Measurements from ENCODE around the gene PDK3. TPM values are rescaled to one million over a fixed set of nuclear protein-coding genes. Genes with fewer than 3 reads are reported as not detected.

The PDK3 gene
- total RNA-seq, 2 donors from 2014 or later, result 116 to 118 TPM

GRCh38 chrX:24465532-24465865 lies 413 bp downstream of the PDK3 start:
- Histone ChIP-seq H3K9me3 (no peaks in the 10 kb centered on the region), H3K36me3 (no peaks in the 10 kb centered on the region), H3K4me1 (ENCODE audit: control insufficient read depth in 1 of 2, low read depth in 2 of 2) (peaks cover 0 to 10% of the 10 kb centered on the region in 2 donors), H3K27ac (peak overlapping the region; percentile 89 to 93), H3K4me3 (peak overlapping the region; percentile 91), H3K27me3 (replicated peaks; ENCODE audit: insufficient read depth) (no peaks in the 10 kb centered on the region)
- no peak for TF ChIP-seq CTCF (IDR thresholded peaks at IDR 0.05)
- DNase-seq (ENCODE audit: low spot score), result no peak
- ATAC-seq (ENCODE audit: insufficient number of reproducible peaks, low FRiP score, low read depth), result no peak

GRCh38 chrX:24466025-24466424 lies 939 bp downstream of the PDK3 start:
- TF ChIP-seq CTCF (IDR thresholded peaks at IDR 0.05), result no peak
- H3K27me3 ChIP-seq (replicated peaks; ENCODE audit: insufficient read depth), result no peaks in the 10 kb centered on the region
- H3K4me3 ChIP-seq, result peak overlapping the region; percentile 91
- H3K9me3 ChIP-seq, result no peaks in the 10 kb centered on the region
- H3K4me1 ChIP-seq (ENCODE audit: control insufficient read depth in 1 of 2, low read depth in 2 of 2), result peaks cover 0 to 10% of the 10 kb centered on the region in 2 donors
- peak overlapping the region; percentile 89 to 93 for H3K27ac ChIP-seq
- H3K36me3 ChIP-seq, result no peaks in the 10 kb centered on the region
- ATAC-seq (ENCODE audit: insufficient number of reproducible peaks, low FRiP score, low read depth), result no peak
- DNase-seq (ENCODE audit: low spot score), result no peak

- DNase-seq (ENCODE audit: low spot score) (no peak), ATAC-seq (ENCODE audit: insufficient number of reproducible peaks, low FRiP score, low read depth) (no peak)
- peak overlapping the region; percentile 89 to 93 for H3K27ac ChIP-seq
- no peaks in the 10 kb centered on the region for H3K36me3 ChIP-seq
- peak overlapping the region; percentile 91 for H3K4me3 ChIP-seq
- peaks cover 0 to 21% of the 10 kb centered on the region in 2 donors for H3K4me1 ChIP-seq (ENCODE audit: control insufficient read depth in 1 of 2, low read depth in 2 of 2)
- no peaks in the 10 kb centered on the region for H3K9me3 ChIP-seq
- TF ChIP-seq CTCF (IDR thresholded peaks at IDR 0.05), result no peak
- H3K27me3 ChIP-seq (replicated peaks; ENCODE audit: insufficient read depth), result no peaks in the 10 kb centered on the region
Measured at GRCh38 chrX:24468245-24468644, 3.2 kb downstream of the PDK3 start.

- Histone ChIP-seq H3K36me3 (no peaks in the 10 kb centered on the region), H3K4me1 (ENCODE audit: control insufficient read depth in 1 of 2, low read depth in 2 of 2) (peaks cover 7 to 34% of the 10 kb centered on the region in 2 donors), H3K27ac (peak overlapping the region in 1 of 2 donors; percentile 75), H3K9me3 (no peaks in the 10 kb centered on the region), H3K4me3 (peak overlapping the region; percentile 23), H3K27me3 (replicated peaks; ENCODE audit: insufficient read depth) (no peaks in the 10 kb centered on the region)
- TF ChIP-seq CTCF (IDR thresholded peaks at IDR 0.05), result no peak
- no peak for ATAC-seq (ENCODE audit: insufficient number of reproducible peaks, low FRiP score, low read depth)
- DNase-seq (ENCODE audit: low spot score), result no peak
Measured at GRCh38 chrX:24471808-24472207, 6.7 kb downstream of the PDK3 start.

- H3K9me3 ChIP-seq, result no peaks in the 10 kb centered on the region
- no peak for ATAC-seq (ENCODE audit: insufficient number of reproducible peaks, low FRiP score, low read depth)
- no peak for DNase-seq (ENCODE audit: low spot score)
- H3K4me3 ChIP-seq, result no peak overlapping the region
- no peaks in the 10 kb centered on the region for H3K36me3 ChIP-seq
- peak overlapping the region in 1 of 2 donors; percentile 75 for H3K27ac ChIP-seq
- TF ChIP-seq CTCF (IDR thresholded peaks at IDR 0.05), result no peak
- peaks cover 16 to 56% of the 10 kb centered on the region in 2 donors for H3K4me1 ChIP-seq (ENCODE audit: control insufficient read depth in 1 of 2, low read depth in 2 of 2)
- no peaks in the 10 kb centered on the region for H3K27me3 ChIP-seq (replicated peaks; ENCODE audit: insufficient read depth)
Measured at GRCh38 chrX:24475480-24475879, 10.4 kb downstream of the PDK3 start.

All from thoracic aorta (tissue), 2 donors.